GM12878 (cell line): Measurements from ENCODE around the gene PPIA. TPM values are rescaled to one million over a fixed set of nuclear protein-coding genes. Genes with fewer than 3 reads are reported as not detected.

ENCODE experiments used
- BACH1 ChIP-seq: fragments of 450-650 bp; IDR thresholded peaks from 2 replicates; pipeline ENCODE4 v1.6.1; 2017; ENCODE audit warnings: mild to moderate bottlenecking, borderline replicate concordance
- BCL3 ChIP-seq: IDR thresholded peaks from 2 replicates; pipeline ENCODE4 v1.6.1; 2011; ENCODE audit warnings: borderline replicate concordance, low read depth, mild to moderate bottlenecking, moderate library complexity, low read length; ENCODE audit not compliant: insufficient read depth, poor library complexity, severe bottlenecking
- BHLHE40 ChIP-seq, 2 experiments: fragments of 450-650 bp in 1 of 2; IDR thresholded peaks; 2 replicates each; pipeline ENCODE4 v1.6.1; 2011 to 2017; ENCODE audit warnings: low read depth in 2 of 2, borderline replicate concordance in 1 of 2, improper control_type of control experiment in 1 of 2, low read length in 1 of 2, mild to moderate bottlenecking in 1 of 2
- CEBPZ ChIP-seq: fragments of 150-350 bp; IDR thresholded peaks from 2 replicates; pipeline ENCODE4 v1.6.1; 2016; ENCODE audit warnings: low read depth, low read length
- CREM ChIP-seq: IDR thresholded peaks from 2 replicates; pipeline ENCODE4 v1.6.1; 2014; ENCODE audit warnings: antibody characterized with exemption, low read depth
- DPF2 ChIP-seq: fragments of 450-650 bp; IDR thresholded peaks from 2 replicates; pipeline ENCODE4 v1.6.1; 2017; ENCODE audit warnings: mild to moderate bottlenecking
- GATAD2B ChIP-seq: fragments of 450-650 bp; conservative IDR thresholded peaks from 2 replicates; pipeline ENCODE4 v1.6.1; 2017; ENCODE audit warnings: low read depth, mild to moderate bottlenecking, moderate library complexity
- HDAC6 ChIP-seq: fragments of 200-600 bp; sonication (generic); IDR thresholded peaks from one replicate; pipeline ENCODE4 v1.8.0; 2017; ENCODE audit warnings: antibody characterized with exemption; ENCODE audit not compliant: unreplicated experiment
- IKZF2 ChIP-seq, 2 experiments: fragments of 450-650 bp; IDR thresholded peaks; 2 replicates each; pipeline ENCODE4 v1.6.1; 2017; ENCODE audit warnings: mild to moderate bottlenecking in 2 of 2, moderate library complexity in 2 of 2
- KAT2A ChIP-seq: conservative IDR thresholded peaks from 2 replicates; pipeline ENCODE4 v1.6.1; 2011; ENCODE audit warnings: low read depth, low read length; ENCODE audit not compliant: control insufficient read depth
- NBN ChIP-seq: fragments of 450-650 bp; IDR thresholded peaks from 2 replicates; pipeline ENCODE4 v1.6.1; 2016
- NRF1 ChIP-seq: conservative IDR thresholded peaks from 2 replicates; pipeline ENCODE4 v1.6.1; 2011; ENCODE audit warnings: mild to moderate bottlenecking, low read depth, low read length, improper control_type of control experiment
- PKNOX1 ChIP-seq: fragments of 450-650 bp; IDR thresholded peaks from 2 replicates; pipeline ENCODE4 v1.6.1; 2016; ENCODE audit warnings: mild to moderate bottlenecking
- POLR2AphosphoS5 ChIP-seq: IDR thresholded peaks from 2 replicates; pipeline ENCODE4 v1.6.1; 2011; ENCODE audit warnings: mild to moderate bottlenecking, low read length, inconsistent platforms
- RAD51 ChIP-seq: fragments of 450-650 bp; IDR thresholded peaks from 2 replicates; pipeline ENCODE4 v1.6.1; 2016; ENCODE audit warnings: moderate library complexity, mild to moderate bottlenecking, inconsistent platforms
- RELA ChIP-seq: fragments of 450-650 bp; IDR thresholded peaks from 2 replicates; pipeline ENCODE4 v1.8.0; 2014; ENCODE audit warnings: borderline replicate concordance; ENCODE audit not compliant: partially characterized antibody
- REST ChIP-seq: IDR thresholded peaks from 2 replicates; pipeline ENCODE4 v1.6.1; 2012; ENCODE audit warnings: mild to moderate bottlenecking, low read depth, low read length
- RUNX3 ChIP-seq: IDR thresholded peaks from 2 replicates; pipeline ENCODE4 v1.6.1; 2012; ENCODE audit warnings: low read length, inconsistent platforms
- SIN3A ChIP-seq: IDR thresholded peaks from 2 replicates; pipeline ENCODE4 v1.6.1; 2012; ENCODE audit warnings: low read depth, low read length, improper control_type of control experiment
- SMAD1 ChIP-seq: fragments of 450-650 bp; IDR thresholded peaks from 2 replicates; pipeline ENCODE4 v1.6.1; 2018; ENCODE audit warnings: mild to moderate bottlenecking, low read depth; ENCODE audit not compliant: partially characterized antibody
- TBL1XR1 ChIP-seq: IDR thresholded peaks from 2 replicates; pipeline ENCODE4 v1.6.1; 2012; ENCODE audit warnings: low read depth, low read length, improper control_type of control experiment
- WRNIP1 ChIP-seq: IDR thresholded peaks from 2 replicates; pipeline ENCODE4 v1.6.1; 2011; ENCODE audit warnings: low read depth, low read length, improper control_type of control experiment, borderline replicate concordance
- polyA plus RNA-seq, 11 experiments: library from polyadenylated mRNA; depleted of rRNA in 4 of 11; unstranded in 6 of 11; stranded (reverse) in 5 of 11; fragments of >200 nt; fragmentation: Nextera tagmentation in 4 of 11; fragmentation: Illumina TruSeq in 1 of 11; extraction: Ambion mirVana in 4 of 11; extraction: Trizol in 1 of 11; gene quantifications; 1 replicate in 1 of 11; 2 replicates in 10 of 11; pipeline versions ENCODE4 v1.2.1 to v1.2.3, GENCODE V29; 2011 to 2016; ENCODE audit warnings: inconsistent platforms in 2 of 11, missing spikeins in 2 of 11, low read depth in 1 of 11
- total RNA-seq, 4 experiments: library from RNA; depleted of rRNA in 3 of 4; stranded (reverse); fragments of >200 nt in 3 of 4; fragmentation: Illumina TruSeq in 1 of 4; extraction: Trizol in 1 of 4; gene quantifications; 2 replicates each; pipeline versions ENCODE4 v1.2.1 to v1.2.3, GENCODE V29; 2013 to 2021

PPIA gene
- total and polyA plus RNA-seq, 10 of the 15 experiments (the other 5 are each of a cell fraction or from before 2014, with no cell fraction given) = 2,712 to 7,982 (median 5,027) TPM

GRCh38 chr7:44750921-44751571, 45.4 kb upstream of the PPIA start (continued):
- TF ChIP-seq RAD51 (peak; percentile 93), HDAC6 (peak; percentile 48), POLR2AphosphoS5 (peak; percentile 88; the same call in 1 of the 2 replicates), SMAD1 (peak; percentile 48), CREM (peak; percentile 28), WRNIP1 (0 out of 2 replicates have a peak, but pooled peaks have one; percentile 10), PKNOX1 (peak; percentile 29; the same call in 1 of the 2 replicates), DPF2 (peak; percentile 91), BCL3 (peak; percentile 48), GATAD2B (no peak; the same call in 1 of the 2 replicates), NRF1 (no peak), IKZF2 (IDR thresholded peaks at IDR 0.05) (peak; percentile 86 to 87), CEBPZ (no peak), TBL1XR1 (peak; percentile 72; the same call in 1 of the 2 replicates), RELA (peak; percentile 99), REST (no peak), RUNX3 (peak; percentile 94), NBN (peak; percentile 74; the same call in 1 of the 2 replicates), BHLHE40 (IDR thresholded peaks at IDR 0.05; ENCODE audit: borderline replicate concordance in 1 of 2, low read depth in 2 of 2, low read length in 1 of 2) (peak; percentile 68 to 70; a peak in 3 of 4 replicates), BACH1 (peak; percentile 90), SIN3A (peak; percentile 54; the same call in 1 of the 2 replicates), KAT2A (no peak)
